Stimulated activated CD8-positive, alpha-beta memory T cell treated with anti-CD3 and anti-CD28 coated beads, Interleukin-15, amount 100 ng/mL, for 1 hour (primary cell): ENCODE measurements around the gene SHTN1.

Source experiments
- DNase-seq: peaks from one replicate; pipeline ENCODE4 v3.0.0-alpha.2; 2020; ENCODE audit warnings: low read depth

The SHTN1 gene

GRCh38 chr10:116870949-116871348 lies 134.0 kb downstream of the SHTN1 start:
- DNase-seq: no peak

DNA sequence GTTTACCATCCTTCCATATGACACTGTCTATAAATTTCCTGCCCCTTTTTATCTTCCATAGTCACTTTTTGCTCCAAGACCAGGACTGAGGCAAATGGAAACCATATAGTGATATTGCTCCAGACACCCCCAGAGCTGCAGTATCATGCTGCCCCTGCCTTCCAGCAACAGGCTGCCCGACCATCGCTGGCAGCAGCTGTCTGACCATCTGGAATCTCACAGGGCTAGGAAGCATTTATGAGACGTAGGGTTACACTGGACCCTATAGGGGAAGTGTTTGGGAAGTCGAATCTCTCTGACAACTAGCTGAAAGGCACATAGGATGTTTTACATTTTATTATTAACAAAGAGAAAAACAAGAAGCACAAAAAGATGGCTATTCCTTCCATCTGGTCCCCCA lies 136.3 kb downstream of the SHTN1 start:
- no peak for DNase-seq

GRCh38 chr10:116868198-116868676 lies 136.8 kb downstream of the SHTN1 start:
- no peak for DNase-seq

DNA sequence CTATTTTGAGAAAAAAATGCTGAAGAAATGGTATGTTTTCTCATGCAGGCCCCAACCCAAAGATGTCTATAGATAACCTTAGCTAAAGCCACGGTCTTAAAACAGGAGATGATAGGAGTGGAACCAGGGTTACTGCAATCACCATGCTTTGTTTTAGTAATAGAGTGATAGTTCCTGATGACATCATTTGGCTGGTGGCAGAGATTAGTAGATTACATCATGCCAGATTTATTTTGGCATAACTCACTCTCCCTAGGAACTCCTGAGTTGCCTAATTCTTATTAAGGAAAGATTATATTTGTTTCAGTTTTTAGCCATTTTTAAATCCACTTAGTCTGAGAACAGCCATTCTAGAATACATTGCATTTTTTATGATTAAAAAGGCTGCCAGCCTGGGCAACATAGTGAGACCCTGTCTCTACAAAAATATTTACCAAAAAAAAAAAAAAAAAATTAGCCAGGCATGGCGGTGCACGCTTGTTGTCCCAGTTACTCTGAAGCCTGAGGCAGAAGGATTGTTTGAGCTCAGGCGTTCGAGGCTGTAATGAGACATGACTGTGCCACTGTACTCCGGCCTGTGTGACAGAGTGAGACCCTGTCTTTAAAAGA lies 137.9 kb downstream of the SHTN1 start:
- no peak for DNase-seq

DNA sequence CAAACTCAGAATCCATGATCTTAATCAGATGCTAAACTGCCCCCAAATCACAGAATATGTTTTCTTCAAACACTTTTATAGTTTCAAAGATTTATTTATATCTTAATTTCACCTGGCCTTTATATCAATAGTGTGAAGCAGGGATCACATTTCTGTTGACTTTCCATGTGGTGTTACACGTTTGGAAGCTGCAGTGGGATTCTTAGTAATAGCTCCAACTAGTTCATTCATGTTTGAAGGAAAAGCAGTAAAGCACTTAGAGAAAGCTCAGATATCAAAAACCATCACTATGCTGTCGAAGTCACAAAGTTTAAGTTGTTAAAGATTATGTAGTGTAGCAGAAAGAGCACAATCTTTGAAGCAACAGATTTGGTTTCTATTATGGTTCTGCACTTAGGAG lies 138.9 kb downstream of the SHTN1 start:
- DNase-seq: no peak

DNA sequence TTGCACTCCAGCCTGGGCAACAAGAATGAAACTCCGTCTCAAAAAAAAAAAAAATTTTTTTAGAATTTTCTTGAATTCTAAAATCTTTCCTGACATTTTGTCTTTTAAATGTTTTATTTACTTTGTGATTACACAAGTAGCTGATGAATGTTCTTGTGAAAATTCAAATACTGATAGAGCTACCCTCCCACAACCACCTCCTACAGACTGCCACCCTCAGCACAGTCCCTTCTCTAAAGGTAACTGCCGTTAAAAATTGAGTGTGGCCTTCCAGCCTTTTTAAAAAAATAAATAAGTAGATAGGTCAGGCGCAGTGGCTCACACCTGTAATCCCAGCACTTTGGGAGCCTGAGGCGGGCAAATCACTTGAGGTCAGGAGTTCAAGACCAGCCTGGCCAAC lies 140.6 kb downstream of the SHTN1 start:
- DNase-seq: no peak

- no peak for DNase-seq
Observed at GRCh38 chr10:116861796-116862195, 143.2 kb downstream of the SHTN1 start.

- DNase-seq: no peak
Observed at GRCh38 chr10:116857156-116857555, 147.8 kb downstream of the SHTN1 start.

DNA sequence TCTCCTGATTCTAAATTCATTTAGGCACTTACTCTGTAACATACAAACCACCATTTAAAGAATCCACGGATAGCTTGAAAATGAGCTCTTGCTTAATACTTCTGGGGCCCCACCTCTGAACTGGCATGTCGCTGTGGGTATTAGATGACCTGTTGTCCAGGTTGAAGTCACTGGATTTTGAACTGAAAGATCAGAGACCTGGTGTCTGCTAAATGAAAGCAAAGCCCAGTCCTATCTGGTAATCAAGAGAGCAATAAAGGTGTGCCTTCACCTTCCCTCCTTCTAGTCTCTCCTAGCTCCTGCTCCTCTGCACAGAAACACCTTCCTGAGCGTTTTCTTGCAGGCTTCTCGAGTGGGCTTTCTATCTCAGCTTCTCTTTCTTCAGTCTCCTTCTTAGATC lies 151.3 kb downstream of the SHTN1 start:
- no peak for DNase-seq

DNA sequence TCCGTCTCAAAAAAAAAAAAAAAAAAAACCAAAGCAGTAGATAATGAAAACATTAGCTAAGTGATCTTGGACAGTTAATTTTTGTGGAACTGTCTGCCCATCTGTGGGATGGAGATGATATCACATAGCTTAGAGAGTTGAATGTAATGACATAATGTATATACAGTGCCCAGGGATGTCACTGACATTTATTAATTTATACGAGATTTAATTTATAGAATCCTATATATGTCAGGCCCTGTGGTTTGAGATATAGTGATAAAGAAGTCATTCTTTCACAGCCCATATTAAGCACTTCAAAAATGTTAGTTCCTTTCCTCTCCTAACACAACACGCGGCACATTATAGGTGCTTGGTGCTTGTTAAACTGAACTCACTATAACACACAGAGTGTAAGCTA lies 151.7 kb downstream of the SHTN1 start:
- DNase-seq: no peak

DNA sequence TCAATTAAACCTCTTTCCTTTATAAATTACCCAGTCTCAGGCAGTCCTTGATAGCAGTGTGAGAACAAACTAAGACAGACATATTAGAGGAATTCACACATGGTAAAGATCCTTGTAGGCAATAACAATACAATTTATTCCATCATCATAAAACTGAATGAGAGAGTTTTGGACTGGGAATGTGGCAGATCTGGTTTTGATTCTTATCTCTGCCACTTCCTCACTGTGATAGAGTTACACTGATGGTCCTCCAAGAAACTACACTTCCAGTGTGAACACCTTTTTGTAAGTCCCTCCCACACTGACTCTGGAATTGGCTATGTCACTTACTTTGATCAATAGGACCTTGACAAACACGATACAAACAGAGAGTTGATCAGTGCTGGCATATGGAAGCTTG lies 152.7 kb downstream of the SHTN1 start:
- DNase-seq: no peak

DNA sequence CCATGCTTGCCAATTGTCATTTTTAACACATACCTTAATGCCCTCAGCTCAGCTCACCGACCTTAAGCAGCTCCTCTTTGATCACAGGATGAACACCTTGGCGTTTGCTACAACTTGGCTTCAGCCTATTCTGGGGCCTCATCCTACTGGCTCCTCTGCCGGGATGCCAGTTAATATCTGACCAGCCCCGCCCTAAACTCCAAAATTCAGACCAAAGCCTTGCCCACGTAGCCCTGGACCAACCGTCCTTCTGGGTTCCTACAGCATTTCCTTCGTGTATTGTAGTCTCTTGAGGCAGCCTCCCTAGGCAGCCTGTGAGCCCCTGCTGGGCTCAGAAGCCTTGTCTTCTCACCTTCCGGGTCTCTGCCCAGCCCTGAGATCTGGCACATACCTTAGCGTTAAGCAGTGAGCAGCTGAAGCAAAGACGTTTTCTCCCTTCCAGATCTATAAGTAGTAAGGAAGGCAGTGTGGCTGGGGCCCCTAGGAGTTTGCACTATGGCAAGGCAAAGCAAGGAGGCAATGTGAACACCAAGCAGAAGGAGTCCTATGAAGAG lies 154.9 kb downstream of the SHTN1 start:
- no peak for DNase-seq

DNA sequence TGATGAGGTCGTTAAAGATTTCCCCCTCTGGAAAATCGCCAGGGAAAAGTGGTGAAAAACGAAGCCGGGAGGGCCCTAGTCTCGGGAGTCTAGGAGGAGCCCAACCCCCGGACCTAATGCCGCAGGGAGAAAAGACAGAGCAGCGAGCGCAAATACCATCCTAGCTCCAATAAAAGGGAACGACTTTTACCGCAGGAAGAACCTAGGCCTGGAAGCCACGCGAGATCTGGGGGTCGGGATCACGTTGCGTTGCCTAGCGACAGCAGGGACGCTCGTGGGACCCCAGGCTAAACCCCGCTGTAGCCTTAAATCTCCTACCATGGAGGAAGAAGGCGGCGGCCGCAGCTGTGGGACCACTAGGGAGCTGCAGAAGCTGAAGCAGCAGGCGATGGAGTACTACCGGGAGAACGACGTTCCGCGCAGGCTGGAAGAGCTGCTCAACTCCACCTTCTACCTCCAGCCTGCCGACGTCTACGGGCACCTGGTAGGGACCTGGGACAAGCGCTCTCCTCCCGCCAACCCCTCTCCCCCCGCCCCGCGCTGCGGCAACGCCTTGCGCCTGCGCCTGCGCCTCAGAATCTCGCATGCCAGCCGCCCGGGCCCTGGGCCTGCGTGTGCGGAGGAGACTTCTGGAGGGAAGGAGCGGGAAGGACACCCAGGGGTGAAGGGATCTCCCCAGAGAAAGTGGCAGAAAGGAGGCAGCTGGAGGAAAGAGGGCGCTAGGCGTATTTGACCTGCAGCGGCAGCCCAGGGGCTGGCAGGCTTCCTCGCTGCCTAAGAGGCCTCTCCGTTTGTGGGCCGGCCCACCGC lies 155.5 kb downstream of the SHTN1 start, which contains the start of gene ENO4:
TSS of gene ENO4 (plus strand) at position 252 of the 810 bp plus-strand sequence. CDS start at position 320, 68 bp downstream.
- DNase-seq: no peak

DNA sequence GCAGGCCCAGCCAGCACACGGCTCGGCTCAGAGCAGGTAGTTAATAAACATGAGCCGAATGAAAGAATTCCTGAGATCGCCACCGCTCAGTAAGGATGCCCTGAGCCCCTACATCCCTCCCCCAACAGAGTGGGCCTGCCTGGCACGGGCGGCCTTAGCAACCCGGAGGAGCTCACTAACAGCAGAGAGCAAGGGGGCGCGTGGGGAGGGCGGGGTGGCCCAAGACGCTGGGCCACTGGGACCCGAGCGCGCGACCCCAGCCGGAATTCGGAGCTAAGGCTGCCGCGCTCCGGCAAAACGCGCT lies 156.1 kb downstream of the SHTN1 start:
- no peak for DNase-seq

DNA sequence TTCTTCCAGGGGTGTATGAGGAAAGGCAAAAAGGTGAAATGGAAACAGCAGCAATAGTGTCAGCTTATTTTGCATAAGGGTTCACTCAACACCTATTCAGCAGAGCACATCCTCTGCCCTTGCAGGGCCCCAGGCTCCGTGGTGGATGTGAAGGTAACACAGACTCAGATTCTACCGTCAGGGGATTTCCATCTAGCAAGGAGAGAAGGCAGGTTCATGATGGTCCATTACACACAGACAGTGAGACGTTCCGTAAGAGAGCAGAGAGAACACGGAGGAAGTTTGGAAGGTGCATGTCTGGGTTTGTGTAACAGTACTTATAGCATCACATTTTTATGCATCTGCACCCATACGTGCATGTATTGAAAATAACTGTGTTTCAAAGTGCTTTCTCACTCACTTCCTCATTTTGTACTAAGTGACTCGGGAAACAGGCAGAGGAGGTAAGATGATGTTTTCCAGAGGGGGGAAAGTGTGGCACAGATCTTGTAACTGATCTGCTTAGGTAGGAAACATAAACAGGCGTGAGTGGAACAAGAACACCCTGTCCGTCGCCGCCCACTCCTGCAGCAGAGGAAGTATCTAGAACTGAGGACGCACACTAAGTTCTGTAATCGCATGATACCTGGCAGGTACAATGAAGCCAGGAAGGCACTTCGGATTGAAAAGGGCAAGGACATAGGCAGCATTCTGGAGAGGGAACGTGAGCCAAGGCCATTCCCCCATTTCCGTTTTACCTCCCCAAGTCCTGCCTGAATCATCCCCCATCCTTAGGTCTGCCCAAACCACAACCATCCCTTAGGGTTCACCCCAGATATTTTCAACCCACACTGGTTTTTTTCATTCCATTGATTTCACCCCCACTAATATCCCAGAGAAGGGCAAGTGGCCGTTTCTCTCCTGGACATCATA lies 156.7 kb downstream of the SHTN1 start:
- no peak for DNase-seq

- DNase-seq: no peak
Observed at GRCh38 chr10:116845823-116846222, 159.2 kb downstream of the SHTN1 start.

DNA sequence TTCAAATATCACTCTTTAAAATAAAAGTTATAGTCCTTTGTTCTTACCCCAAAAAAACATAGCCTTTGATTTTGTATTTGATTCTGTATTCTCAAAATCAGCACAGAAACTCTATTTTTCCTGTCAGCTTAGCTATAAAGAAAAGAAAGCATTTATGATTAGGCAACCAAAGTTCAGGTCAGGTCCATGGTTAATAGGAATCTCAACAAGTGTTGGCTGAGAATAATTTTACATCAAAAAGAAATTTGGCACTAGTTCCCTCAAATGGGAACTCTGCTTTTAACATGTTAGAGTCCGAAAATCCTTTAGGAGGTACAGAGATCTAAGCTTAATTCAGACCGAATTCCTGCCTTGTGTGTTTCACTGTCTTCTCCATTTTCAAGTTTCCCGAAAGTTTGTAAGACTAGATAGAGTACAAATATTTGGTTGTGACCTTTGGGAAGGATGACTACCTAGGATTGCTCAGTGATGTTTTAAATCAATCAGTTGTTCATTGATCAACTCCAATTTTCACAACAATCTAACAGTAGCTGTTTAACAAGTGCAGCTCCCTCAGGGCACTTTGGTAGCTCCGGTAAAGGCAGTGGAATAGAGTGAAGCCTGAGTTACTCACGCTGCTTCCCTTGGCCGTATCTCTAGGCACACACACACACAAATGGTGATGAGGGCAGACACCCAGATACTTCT lies 164.5 kb downstream of the SHTN1 start:
- no peak for DNase-seq

DNA sequence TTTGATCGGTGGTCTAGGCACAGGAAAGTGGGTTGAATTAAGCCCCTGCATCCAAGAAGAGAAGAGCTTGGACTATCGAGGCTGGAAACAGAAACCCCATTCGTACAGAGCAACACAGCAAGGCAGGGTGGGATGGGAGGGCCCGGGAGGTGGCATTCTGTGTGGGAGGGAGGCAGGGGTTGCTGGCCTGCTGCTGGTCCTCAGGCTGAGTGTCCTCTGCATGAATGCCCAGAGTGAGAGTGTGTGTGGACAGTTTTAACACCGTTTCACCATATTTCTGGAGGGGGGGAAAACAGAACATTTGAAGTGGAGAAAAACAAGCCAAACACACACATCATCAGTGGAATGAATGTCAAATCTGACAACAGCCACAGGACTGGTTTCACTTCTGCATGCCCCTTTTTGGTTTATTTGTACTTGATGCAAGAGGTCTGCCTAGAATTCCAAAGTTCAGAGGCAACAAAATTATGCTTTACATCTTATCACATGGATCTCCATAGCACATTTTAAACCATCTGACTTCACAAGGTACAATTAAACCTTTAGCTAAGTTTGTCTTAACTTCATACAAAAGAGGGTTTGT lies 166.8 kb downstream of the SHTN1 start:
- DNase-seq: no peak

DNA sequence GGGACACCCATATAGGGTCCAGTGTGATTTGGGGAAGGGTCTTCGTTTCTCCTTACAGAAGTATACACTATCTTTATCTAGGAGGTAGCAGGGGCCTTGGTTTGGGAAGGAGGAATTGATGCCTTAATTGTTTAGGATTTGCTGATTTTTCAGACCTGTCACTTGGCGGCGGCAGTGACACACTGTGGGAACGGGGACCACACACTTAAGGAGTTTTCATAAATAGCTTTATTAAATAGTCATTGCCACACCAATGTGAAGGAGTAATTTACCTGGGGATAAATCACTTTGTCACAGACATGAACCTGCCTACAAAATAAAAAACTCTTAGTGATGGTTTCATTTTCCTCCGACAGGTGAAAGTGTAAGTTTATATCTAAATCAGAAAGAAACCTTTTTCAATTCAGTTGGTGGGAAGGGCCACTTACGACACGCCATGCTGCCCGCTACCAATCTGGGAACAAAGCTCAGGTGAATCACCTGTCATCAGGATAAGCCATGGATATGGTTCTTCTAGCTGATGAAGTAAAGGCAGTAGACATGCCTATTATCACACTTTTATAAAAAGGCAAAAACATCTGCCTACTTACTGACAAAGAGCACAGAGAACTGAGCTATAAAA lies 168.0 kb downstream of the SHTN1 start:
- no peak for DNase-seq

DNA sequence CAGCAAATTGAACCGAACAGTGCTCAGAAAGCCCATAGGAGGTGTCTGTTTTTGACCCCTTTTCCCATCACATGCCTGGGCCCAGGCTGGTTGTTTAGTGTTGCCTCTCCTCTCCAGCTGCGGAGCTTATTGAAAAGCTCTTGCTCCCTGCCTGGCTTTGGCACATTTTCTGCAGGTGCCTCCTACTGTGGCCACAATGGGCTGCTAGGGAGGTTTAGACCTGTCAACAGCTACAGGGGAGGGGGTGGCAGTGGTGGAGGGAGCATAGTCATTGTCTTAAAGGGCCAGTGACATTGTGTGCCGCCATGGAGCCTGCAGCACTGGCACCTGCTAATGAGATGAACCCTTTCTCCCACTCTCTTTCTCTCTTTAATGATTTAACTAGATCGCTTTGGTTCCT lies 168.9 kb downstream of the SHTN1 start:
- DNase-seq: no peak

DNA sequence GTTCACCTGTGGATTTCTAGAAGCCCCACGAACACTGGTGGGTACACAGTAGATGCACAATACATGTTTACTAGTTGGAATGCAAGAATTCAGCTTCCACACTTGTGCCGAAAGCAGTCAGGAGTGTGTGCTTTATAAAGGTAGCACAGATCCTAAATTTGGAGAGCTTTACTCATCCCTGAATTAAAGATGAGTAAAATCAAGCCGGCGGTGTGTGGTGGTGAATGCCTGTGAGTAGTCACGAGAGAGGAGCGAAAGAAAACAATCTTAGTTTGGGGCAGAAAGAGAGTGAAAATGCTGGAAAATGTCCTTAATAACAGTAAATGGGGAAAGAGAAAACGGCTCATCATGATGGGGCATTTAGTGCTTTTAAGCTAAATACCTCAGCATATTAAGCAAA lies 169.3 kb downstream of the SHTN1 start:
- no peak for DNase-seq
